ENCODE results near the gene SHBG. TPM values are rescaled to one million over a fixed set of nuclear protein-coding genes. Genes with fewer than 3 reads are reported as not detected.

Gene SHBG
- total and polyA plus RNA-seq, 2 experiments from 2014 or later, result 0.38 to 0.48 TPM

DNA sequence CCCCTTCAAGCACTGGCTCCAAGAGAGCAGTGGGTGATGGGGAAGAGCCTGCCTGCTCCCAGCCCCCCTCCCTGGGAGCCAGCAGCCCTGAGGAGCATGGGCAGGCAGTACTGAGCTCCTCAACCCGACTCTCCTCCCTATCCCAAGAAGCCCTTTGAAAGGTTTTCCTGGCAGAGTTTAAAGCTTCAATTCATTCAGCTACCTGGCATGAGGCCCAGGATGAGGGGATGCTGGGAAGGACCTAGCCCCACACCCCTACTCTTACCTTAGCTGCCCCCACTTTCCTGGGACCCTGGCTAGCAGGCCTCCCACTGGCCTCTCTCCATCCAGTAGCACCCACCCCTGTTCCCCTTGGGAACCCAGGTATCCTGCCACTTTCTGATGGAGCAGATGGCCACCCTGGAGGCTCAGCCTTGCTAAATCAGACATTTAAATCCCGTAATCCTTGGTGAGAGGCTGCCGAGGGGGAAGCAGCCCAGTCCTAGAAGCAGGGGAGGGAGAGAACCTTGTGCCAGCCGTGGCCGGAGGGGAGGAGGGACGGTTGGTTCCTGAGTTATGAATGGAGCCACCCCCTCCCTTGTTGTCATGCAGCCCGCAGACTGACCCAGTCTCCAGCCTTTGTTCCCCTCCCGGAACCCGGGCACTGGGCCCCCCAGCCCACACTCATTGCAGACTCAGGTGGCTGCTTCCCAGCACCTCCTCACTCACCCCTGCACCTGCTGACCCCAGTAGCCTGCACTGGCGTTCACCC lies 37.9 kb downstream of the SHBG start:
- H3K4me3 Mint-ChIP-seq, result no peak overlapping the region; the same call in 2 of the 3 replicates
- ATAC-seq (peak; percentile 66), DNase-seq (ENCODE audit: low spot score) (no peak)
- H3K4me1 Mint-ChIP-seq, result peaks cover 5% of the 10 kb centered on the region; the same call in 1 of the 3 replicates
- H3K79me2 ChIP-seq (replicated peaks; ENCODE audit: insufficient read depth), result no peaks in the 10 kb centered on the region
- H3K27ac Mint-ChIP-seq, result no peak overlapping the region
- peaks cover 10% of the 10 kb centered on the region; the same call in 1 of the 2 replicates for H3F3A ChIP-seq (replicated peaks; ENCODE audit: low read depth)
- no peak overlapping the region for H3K4me3 ChIP-seq
- no peak overlapping the region for H3K4me2 ChIP-seq
- no peak overlapping the region for H3K27ac ChIP-seq (ENCODE audit: low read depth)
- H2AFZ ChIP-seq, result no peak overlapping the region
- TF ChIP-seq EZH2 (IDR thresholded peaks at IDR 0.05; ENCODE audit: low read depth, unreplicated experiment) (no peak), JUNB (IDR thresholded peaks at IDR 0.05; ENCODE audit: unreplicated experiment) (no peak), ZNF331 (CRISPR knock-in tag; IDR thresholded peaks at IDR 0.05; ENCODE audit: low read depth) (no peak)
- H3K36me3 ChIP-seq (ENCODE audit: insufficient read depth), result peaks cover 41% of the 10 kb centered on the region
- peaks cover 8% of the 10 kb centered on the region for H4K20me1 ChIP-seq (replicated peaks; ENCODE audit: insufficient read depth)
- H3K27me3 ChIP-seq (ENCODE audit: insufficient read depth), result no peaks in the 10 kb centered on the region
- peaks cover 59% of the 10 kb centered on the region for H3K36me3 Mint-ChIP-seq (ENCODE audit: low read depth)
- H3K27me3 Mint-ChIP-seq (ENCODE audit: insufficient read depth, low read depth, poor library complexity), result peaks cover 5% of the 10 kb centered on the region
- H3K9me2 ChIP-seq (ENCODE audit: insufficient read depth), result no peaks in the 10 kb centered on the region
- no peaks in the 10 kb centered on the region for H3K9me3 Mint-ChIP-seq
- peaks cover 6% of the 10 kb centered on the region; the same call in 1 of the 2 replicates for H3K4me1 ChIP-seq (ENCODE audit: insufficient read depth)

DNA sequence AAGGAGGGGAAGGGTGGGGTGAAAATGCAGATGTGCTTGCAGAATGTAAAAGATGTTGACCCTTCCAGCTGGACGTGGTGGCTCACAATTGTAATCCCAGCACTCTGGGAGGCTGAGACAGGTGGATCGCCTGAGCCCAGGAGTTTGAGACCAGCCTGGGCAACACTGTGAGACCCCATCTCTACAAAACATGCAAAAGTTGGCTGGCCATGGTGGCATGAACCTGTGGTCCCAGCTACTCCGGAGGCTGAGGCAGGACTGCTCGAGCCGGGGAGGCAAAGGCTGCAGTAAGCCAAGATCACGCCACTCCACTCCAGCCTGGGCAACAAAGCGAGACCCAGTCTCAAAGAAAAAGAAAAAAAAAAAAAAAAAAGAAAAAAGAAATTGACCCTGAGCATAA lies 38.5 kb downstream of the SHBG start:
- H3K36me3 ChIP-seq (ENCODE audit: insufficient read depth), result peaks cover 46% of the 10 kb centered on the region
- peaks cover 6% of the 10 kb centered on the region; the same call in 1 of the 2 replicates for H3K4me1 ChIP-seq (ENCODE audit: insufficient read depth)
- ATAC-seq (no peak), DNase-seq (ENCODE audit: low spot score) (no peak)
- peaks cover 3% of the 10 kb centered on the region; the same call in 2 of the 3 replicates for H3K9me3 Mint-ChIP-seq
- H3K4me3 Mint-ChIP-seq, result no peak overlapping the region
- H3K4me1 Mint-ChIP-seq, result peaks cover 5% of the 10 kb centered on the region; the same call in 1 of the 3 replicates
- no peak overlapping the region for H2AFZ ChIP-seq
- peaks cover 6% of the 10 kb centered on the region for H3K27me3 Mint-ChIP-seq (ENCODE audit: insufficient read depth, low read depth, poor library complexity)
- TF ChIP-seq EZH2phosphoT487 (IDR thresholded peaks at IDR 0.05; ENCODE audit: unreplicated experiment) (no peak), ZNF114 (CRISPR knock-in tag; IDR thresholded peaks at IDR 0.05) (no peak), STAT1 (IDR thresholded peaks at IDR 0.05; ENCODE audit: unreplicated experiment) (no peak), ETS1 (IDR thresholded peaks at IDR 0.05) (no peak), JUNB (IDR thresholded peaks at IDR 0.05; ENCODE audit: unreplicated experiment) (no peak)
- TF ChIP-seq, protein P1, sequence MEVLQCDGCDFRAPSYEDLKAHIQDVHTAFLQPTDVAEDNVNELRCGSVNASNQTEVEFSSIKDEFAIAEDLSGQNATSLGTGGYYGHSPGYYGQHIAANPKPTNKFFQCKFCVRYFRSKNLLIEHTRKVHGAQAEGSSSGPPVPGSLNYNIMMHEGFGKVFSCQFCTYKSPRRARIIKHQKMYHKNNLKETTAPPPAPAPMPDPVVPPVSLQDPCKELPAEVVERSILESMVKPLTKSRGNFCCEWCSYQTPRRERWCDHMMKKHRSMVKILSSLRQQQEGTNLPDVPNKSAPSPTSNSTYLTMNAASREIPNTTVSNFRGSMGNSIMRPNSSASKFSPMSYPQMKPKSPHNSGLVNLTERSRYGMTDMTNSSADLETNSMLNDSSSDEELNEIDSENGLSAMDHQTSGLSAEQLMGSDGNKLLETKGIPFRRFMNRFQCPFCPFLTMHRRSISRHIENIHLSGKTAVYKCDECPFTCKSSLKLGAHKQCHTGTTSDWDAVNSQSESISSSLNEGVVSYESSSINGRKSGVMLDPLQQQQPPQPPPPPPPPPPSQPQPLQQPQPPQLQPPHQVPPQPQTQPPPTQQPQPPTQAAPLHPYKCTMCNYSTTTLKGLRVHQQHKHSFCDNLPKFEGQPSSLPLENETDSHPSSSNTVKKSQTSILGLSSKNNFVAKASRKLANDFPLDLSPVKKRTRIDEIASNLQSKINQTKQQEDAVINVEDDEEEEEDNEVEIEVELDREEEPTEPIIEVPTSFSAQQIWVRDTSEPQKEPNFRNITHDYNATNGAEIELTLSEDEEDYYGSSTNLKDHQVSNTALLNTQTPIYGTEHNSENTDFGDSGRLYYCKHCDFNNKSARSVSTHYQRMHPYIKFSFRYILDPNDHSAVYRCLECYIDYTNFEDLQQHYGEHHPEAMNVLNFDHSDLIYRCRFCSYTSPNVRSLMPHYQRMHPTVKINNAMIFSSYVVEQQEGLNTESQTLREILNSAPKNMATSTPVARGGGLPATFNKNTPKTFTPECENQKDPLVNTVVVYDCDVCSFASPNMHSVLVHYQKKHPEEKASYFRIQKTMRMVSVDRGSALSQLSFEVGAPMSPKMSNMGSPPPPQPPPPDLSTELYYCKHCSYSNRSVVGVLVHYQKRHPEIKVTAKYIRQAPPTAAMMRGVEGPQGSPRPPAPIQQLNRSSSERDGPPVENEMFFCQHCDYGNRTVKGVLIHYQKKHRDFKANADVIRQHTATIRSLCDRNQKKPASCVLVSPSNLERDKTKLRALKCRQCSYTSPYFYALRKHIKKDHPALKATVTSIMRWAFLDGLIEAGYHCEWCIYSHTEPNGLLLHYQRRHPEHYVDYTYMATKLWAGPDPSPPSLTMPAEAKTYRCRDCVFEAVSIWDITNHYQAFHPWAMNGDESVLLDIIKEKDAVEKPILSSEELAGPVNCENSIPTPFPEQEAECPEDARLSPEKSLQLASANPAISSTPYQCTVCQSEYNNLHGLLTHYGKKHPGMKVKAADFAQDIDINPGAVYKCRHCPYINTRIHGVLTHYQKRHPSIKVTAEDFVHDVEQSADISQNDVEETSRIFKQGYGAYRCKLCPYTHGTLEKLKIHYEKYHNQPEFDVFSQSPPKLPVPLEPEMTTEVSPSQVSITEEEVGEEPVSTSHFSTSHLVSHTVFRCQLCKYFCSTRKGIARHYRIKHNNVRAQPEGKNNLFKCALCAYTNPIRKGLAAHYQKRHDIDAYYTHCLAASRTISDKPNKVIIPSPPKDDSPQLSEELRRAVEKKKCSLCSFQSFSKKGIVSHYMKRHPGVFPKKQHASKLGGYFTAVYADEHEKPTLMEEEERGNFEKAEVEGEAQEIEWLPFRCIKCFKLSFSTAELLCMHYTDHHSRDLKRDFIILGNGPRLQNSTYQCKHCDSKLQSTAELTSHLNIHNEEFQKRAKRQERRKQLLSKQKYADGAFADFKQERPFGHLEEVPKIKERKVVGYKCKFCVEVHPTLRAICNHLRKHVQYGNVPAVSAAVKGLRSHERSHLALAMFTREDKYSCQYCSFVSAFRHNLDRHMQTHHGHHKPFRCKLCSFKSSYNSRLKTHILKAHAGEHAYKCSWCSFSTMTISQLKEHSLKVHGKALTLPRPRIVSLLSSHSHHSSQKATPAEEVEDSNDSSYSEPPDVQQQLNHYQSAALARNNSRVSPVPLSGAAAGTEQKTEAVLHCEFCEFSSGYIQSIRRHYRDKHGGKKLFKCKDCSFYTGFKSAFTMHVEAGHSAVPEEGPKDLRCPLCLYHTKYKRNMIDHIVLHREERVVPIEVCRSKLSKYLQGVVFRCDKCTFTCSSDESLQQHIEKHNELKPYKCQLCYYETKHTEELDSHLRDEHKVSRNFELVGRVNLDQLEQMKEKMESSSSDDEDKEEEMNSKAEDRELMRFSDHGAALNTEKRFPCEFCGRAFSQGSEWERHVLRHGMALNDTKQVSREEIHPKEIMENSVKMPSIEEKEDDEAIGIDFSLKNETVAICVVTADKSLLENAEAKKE (CRISPR knock-in tag; IDR thresholded peaks at IDR 0.05), result no peak
- peaks cover 12% of the 10 kb centered on the region for H3F3A ChIP-seq (replicated peaks; ENCODE audit: low read depth)
- H3K27ac Mint-ChIP-seq, result no peak overlapping the region
- H3K9me2 ChIP-seq (ENCODE audit: insufficient read depth), result no peaks in the 10 kb centered on the region
- no peak overlapping the region for H3K27ac ChIP-seq (ENCODE audit: low read depth)
- H3K4me2 ChIP-seq, result no peak overlapping the region
- H4K20me1 ChIP-seq (replicated peaks; ENCODE audit: insufficient read depth), result peaks cover 8% of the 10 kb centered on the region
- no peak overlapping the region for H3K4me3 ChIP-seq
- no peaks in the 10 kb centered on the region for H3K79me2 ChIP-seq (replicated peaks; ENCODE audit: insufficient read depth)
- no peaks in the 10 kb centered on the region for H3K27me3 ChIP-seq (ENCODE audit: insufficient read depth)
- H3K36me3 Mint-ChIP-seq (ENCODE audit: low read depth), result peaks cover 66% of the 10 kb centered on the region

All from GM23338 (cell line).